ENCODE results near the gene SCML1.

DNA sequence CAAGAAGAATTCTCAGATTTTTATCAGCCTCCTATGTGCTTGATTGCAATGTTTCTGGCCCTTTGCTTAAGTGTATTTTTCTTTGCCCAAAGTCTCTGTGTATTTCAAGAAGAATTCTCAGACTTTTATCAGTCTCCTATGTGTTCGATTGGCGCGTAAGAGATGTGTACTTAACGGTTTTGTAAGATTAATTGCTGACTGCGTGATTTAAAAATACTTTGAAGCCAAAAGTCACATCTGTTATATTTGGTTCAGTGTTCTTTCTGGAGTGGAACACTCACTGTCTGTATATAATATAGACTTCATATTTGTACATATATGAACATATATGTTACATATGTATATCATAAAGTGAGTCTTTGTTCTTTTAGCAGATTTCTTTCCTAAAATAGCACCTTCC lies 11.4 kb downstream of the SCML1 start:
- TF ChIP-seq, protein P1, sequence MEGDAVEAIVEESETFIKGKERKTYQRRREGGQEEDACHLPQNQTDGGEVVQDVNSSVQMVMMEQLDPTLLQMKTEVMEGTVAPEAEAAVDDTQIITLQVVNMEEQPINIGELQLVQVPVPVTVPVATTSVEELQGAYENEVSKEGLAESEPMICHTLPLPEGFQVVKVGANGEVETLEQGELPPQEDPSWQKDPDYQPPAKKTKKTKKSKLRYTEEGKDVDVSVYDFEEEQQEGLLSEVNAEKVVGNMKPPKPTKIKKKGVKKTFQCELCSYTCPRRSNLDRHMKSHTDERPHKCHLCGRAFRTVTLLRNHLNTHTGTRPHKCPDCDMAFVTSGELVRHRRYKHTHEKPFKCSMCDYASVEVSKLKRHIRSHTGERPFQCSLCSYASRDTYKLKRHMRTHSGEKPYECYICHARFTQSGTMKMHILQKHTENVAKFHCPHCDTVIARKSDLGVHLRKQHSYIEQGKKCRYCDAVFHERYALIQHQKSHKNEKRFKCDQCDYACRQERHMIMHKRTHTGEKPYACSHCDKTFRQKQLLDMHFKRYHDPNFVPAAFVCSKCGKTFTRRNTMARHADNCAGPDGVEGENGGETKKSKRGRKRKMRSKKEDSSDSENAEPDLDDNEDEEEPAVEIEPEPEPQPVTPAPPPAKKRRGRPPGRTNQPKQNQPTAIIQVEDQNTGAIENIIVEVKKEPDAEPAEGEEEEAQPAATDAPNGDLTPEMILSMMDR (IDR thresholded peaks at IDR 0.05; ENCODE audit: poor library complexity, severe bottlenecking), result no peak
- TF ChIP-seq POLR2AphosphoS5 (IDR thresholded peaks at IDR 0.05), result no peak
- TF ChIP-seq, protein P2, sequence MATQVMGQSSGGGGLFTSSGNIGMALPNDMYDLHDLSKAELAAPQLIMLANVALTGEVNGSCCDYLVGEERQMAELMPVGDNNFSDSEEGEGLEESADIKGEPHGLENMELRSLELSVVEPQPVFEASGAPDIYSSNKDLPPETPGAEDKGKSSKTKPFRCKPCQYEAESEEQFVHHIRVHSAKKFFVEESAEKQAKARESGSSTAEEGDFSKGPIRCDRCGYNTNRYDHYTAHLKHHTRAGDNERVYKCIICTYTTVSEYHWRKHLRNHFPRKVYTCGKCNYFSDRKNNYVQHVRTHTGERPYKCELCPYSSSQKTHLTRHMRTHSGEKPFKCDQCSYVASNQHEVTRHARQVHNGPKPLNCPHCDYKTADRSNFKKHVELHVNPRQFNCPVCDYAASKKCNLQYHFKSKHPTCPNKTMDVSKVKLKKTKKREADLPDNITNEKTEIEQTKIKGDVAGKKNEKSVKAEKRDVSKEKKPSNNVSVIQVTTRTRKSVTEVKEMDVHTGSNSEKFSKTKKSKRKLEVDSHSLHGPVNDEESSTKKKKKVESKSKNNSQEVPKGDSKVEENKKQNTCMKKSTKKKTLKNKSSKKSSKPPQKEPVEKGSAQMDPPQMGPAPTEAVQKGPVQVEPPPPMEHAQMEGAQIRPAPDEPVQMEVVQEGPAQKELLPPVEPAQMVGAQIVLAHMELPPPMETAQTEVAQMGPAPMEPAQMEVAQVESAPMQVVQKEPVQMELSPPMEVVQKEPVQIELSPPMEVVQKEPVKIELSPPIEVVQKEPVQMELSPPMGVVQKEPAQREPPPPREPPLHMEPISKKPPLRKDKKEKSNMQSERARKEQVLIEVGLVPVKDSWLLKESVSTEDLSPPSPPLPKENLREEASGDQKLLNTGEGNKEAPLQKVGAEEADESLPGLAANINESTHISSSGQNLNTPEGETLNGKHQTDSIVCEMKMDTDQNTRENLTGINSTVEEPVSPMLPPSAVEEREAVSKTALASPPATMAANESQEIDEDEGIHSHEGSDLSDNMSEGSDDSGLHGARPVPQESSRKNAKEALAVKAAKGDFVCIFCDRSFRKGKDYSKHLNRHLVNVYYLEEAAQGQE (IDR thresholded peaks at IDR 0.05; ENCODE audit: borderline replicate concordance), result no peak
- TF ChIP-seq EP300 (conservative IDR thresholded peaks at IDR 0.05; ENCODE audit: poor library complexity, severe bottlenecking), result no peak
- no peak for TF ChIP-seq MXI1 (conservative IDR thresholded peaks at IDR 0.05; ENCODE audit: poor library complexity, severe bottlenecking)
- no peak for TF ChIP-seq EZH2 (IDR thresholded peaks at IDR 0.05; ENCODE audit: borderline replicate concordance, insufficient read depth, low read length, poor library complexity, severe bottlenecking)
- TF ChIP-seq RAD21 (conservative IDR thresholded peaks at IDR 0.05), result no peak
- no peak for TF ChIP-seq TAF1 (IDR thresholded peaks at IDR 0.05; ENCODE audit: low read depth)
- TF ChIP-seq SMC3 (conservative IDR thresholded peaks at IDR 0.05; ENCODE audit: poor library complexity), result no peak

All from neural cell (in vitro differentiated cells).